Endothelial cell (in vitro differentiated cells): ENCODE data around the gene UXT. TPM values are rescaled to one million over a fixed set of nuclear protein-coding genes. Genes with fewer than 3 reads are reported as not detected.

ENCODE experiments used
- DNase-seq: peaks from one replicate; pipeline ENCODE4 v3.0.0; 2021; ENCODE audit warnings: low spot score
- H3K27ac Mint-ChIP-seq: one replicate; pipeline ENCODE4 v1.8.0; 2021; ENCODE audit warnings: mixed read lengths, inconsistent platforms; ENCODE audit not compliant: unreplicated experiment
- H3K27me3 Mint-ChIP-seq: one replicate; pipeline ENCODE4 v1.8.0; 2021; ENCODE audit warnings: mild to moderate bottlenecking, moderate library complexity, mixed read lengths, inconsistent platforms; ENCODE audit not compliant: unreplicated experiment
- H3K36me3 Mint-ChIP-seq: one replicate; pipeline ENCODE4 v1.8.0; 2021; ENCODE audit warnings: mild to moderate bottlenecking, low read depth, mixed read lengths, inconsistent platforms; ENCODE audit not compliant: unreplicated experiment
- H3K4me1 Mint-ChIP-seq: one replicate; pipeline ENCODE4 v1.8.0; 2021; ENCODE audit warnings: mild to moderate bottlenecking, mixed read lengths, inconsistent platforms; ENCODE audit not compliant: unreplicated experiment
- H3K4me3 Mint-ChIP-seq: one replicate; pipeline ENCODE4 v1.8.0; 2021; ENCODE audit warnings: mild to moderate bottlenecking, mixed read lengths, inconsistent platforms; ENCODE audit not compliant: unreplicated experiment
- H3K9me3 Mint-ChIP-seq: one replicate; pipeline ENCODE4 v1.8.0; 2021; ENCODE audit warnings: mixed read lengths, inconsistent platforms; ENCODE audit not compliant: unreplicated experiment
- total RNA-seq: library from RNA; stranded (reverse); fragmentation: NEBNext Ultra II Directional; extraction: Animal tissue kit (Norgen Biotek cat#: 25700); gene quantifications from one replicate; pipeline ENCODE4 v1.2.1, GENCODE V29; 2021; ENCODE audit not compliant: unreplicated experiment
- TF ChIP-seq, protein P1 (sequence below): fragments of 200-600 bp; sonication (generic); IDR thresholded peaks from one replicate; pipeline ENCODE4 v1.5.0; 2021; ENCODE audit warnings: antibody characterized with exemption; ENCODE audit not compliant: unreplicated experiment

Gene UXT
- total RNA-seq, 1 donor from 2014 or later, result 76.5 TPM

DNA sequence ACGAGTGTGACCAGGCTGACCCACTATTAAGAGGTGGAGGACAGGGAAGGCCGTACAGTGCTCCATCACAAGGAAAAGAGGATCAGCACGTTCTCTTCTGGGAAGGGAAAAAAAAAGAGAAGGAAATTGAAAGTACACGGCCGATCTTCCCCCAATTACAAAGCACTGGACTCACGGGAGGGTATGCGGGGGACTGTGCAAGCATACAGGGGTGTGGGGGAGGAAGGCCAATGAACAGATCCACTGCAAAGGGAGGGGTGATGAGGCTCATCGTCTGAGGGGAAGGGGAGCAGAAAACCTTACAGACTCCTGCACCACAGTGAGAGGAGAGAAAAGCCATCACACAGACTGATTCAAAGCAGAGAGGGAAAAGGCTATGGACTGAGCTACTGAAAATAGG is 9.7 kb downstream of the UXT start:
- Mint-ChIP-seq H3K27ac (peak overlapping the region; percentile 86), H3K27me3 (peaks cover 4% of the 10 kb centered on the region), H3K4me1 (peaks cover 19% of the 10 kb centered on the region)

DNA sequence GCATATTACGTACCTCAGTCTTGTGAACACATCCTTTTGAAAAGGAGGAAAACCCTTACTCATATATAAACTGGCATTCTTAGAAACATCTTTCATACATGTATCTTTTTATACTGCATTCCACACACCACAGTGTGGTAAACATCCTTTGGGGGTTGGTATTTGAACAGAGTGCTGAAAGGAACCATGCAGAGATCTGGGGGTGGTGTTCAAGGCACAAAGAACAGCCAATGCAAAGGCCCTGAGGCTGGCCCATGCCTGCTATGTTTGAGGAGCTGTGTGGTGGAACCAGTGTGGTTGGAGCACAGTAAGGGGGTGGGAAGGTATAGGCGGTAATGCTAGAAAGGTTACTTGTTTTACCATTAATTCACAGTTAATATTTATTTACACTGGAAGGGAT is 10.6 kb downstream of the UXT start:
- no peak overlapping the region for H3K27ac Mint-ChIP-seq
- DNase-seq, result no peak
- H3K9me3 Mint-ChIP-seq, result no peaks in the 10 kb centered on the region
- TF ChIP-seq, protein P1, sequence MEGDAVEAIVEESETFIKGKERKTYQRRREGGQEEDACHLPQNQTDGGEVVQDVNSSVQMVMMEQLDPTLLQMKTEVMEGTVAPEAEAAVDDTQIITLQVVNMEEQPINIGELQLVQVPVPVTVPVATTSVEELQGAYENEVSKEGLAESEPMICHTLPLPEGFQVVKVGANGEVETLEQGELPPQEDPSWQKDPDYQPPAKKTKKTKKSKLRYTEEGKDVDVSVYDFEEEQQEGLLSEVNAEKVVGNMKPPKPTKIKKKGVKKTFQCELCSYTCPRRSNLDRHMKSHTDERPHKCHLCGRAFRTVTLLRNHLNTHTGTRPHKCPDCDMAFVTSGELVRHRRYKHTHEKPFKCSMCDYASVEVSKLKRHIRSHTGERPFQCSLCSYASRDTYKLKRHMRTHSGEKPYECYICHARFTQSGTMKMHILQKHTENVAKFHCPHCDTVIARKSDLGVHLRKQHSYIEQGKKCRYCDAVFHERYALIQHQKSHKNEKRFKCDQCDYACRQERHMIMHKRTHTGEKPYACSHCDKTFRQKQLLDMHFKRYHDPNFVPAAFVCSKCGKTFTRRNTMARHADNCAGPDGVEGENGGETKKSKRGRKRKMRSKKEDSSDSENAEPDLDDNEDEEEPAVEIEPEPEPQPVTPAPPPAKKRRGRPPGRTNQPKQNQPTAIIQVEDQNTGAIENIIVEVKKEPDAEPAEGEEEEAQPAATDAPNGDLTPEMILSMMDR, result no peak
- peak overlapping the region; percentile 74 for H3K4me3 Mint-ChIP-seq
- peaks cover 19% of the 10 kb centered on the region for H3K4me1 Mint-ChIP-seq
- H3K36me3 Mint-ChIP-seq, result peaks cover 12% of the 10 kb centered on the region
- peaks cover 4% of the 10 kb centered on the region for H3K27me3 Mint-ChIP-seq

More for the DNA sequence above, 9.7 kb downstream of the UXT start:
- TF ChIP-seq, protein P1, result no peak
- H3K9me3 Mint-ChIP-seq, result no peaks in the 10 kb centered on the region
- DNase-seq, result no peak
- H3K36me3 Mint-ChIP-seq, result peaks cover 12% of the 10 kb centered on the region
- H3K4me3 Mint-ChIP-seq, result peak overlapping the region; percentile 89

DNA sequence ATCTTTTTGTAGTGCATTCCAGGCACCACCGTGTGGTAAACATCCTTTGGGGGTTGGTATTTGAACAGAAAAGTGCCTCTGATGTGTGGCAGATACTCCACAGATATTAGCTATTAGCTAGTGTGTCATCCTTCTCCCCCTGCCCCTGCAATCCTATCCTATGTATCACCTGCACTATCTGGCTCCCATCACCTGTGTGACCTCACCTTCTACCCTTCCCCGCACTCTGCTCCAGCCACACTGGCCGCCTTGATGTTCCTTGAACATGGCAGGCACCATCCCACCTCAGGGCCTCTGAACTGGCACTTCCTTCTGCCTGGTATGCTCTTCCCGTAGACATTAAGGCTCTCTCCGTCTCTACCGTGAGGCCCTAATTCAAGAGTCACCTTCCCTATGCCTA is 12.3 kb downstream of the UXT start:
- H3K4me1 Mint-ChIP-seq, result peaks cover 19% of the 10 kb centered on the region
- peaks cover 4% of the 10 kb centered on the region for H3K27me3 Mint-ChIP-seq
- H3K4me3 Mint-ChIP-seq, result peak overlapping the region; percentile 80
- peaks cover 4% of the 10 kb centered on the region for H3K36me3 Mint-ChIP-seq
- H3K9me3 Mint-ChIP-seq, result no peaks in the 10 kb centered on the region
- no peak overlapping the region for H3K27ac Mint-ChIP-seq
- TF ChIP-seq, protein P1, result no peak
- DNase-seq, result no peak

DNA sequence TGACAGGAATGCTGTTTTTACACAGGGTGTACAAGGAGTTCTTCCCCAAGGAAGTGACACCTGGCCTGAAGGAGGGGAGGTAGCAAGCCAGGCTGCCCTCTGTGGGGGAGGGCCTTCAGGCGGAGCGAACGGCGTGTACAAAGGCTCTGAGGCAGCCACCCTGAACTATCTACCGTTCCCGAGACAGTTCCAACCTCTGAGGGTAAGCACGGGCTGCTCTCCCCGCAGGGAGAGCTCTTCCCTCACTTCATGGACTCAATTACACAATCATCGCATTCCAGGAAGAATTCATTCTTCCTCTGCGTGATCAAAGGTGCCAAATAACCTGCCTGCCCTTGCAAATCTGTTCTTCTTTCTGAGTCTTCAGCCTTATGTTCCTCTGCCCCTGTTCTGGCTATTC is 13.4 kb downstream of the UXT start:
- no peak for DNase-seq
- H3K4me3 Mint-ChIP-seq, result no peak overlapping the region
- H3K27me3 Mint-ChIP-seq, result peaks cover 4% of the 10 kb centered on the region
- TF ChIP-seq, protein P1, result no peak
- H3K36me3 Mint-ChIP-seq, result peaks cover 11% of the 10 kb centered on the region
- H3K4me1 Mint-ChIP-seq, result peaks cover 10% of the 10 kb centered on the region
- H3K9me3 Mint-ChIP-seq, result no peaks in the 10 kb centered on the region
- H3K27ac Mint-ChIP-seq, result no peak overlapping the region

DNA sequence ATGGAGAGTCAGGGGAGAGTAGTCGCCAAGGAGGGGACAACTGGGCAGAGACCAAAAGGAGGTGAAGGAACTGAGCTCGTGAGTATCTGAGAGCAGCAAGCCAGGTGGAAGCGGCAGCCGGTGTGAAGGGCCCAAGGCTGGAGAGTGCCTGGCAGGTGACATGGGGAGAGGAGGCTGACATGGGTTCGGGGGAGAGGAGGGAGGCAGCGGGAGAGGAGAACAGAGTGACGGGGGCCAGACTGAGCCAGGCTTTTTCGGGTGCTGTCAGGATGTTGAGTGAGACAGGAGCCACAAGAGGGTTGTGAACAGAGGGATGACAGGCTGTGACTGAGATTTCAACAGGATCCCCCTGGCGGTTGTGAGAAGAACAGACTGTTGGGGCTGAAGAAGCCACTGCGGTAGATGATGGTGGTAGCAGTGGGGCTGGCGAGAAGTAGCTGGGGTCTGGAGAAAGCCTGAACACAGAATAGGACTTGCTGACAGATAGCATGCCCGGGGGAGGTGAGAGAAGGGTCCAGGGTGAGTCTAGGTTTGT is 14.4 kb downstream of the UXT start:
- Mint-ChIP-seq H3K27me3 (peaks cover 4% of the 10 kb centered on the region), H3K36me3 (peaks cover 21% of the 10 kb centered on the region), H3K27ac (peak overlapping the region; percentile 48), H3K4me1 (peaks cover 10% of the 10 kb centered on the region), H3K4me3 (no peak overlapping the region), H3K9me3 (no peaks in the 10 kb centered on the region)
- TF ChIP-seq, protein P1, result peak; percentile 38
- no peak for DNase-seq
